ENCODE data around the gene INTS3. TPM values are rescaled to one million over a fixed set of nuclear protein-coding genes. Genes with fewer than 3 reads are reported as not detected.
"Not testable (repeated sequence)": the region's sequence is repeated elsewhere in the genome, so short reads cannot be mapped to it uniquely, and the experiment has no call there.

Gene INTS3
- total RNA-seq, 2 donors from 2014 or later, result 62.6 to 70.8 TPM

GRCh38 chr1:153779781-153780541, 52.1 kb downstream of the INTS3 start:
- Mint-ChIP-seq H3K36me3 (ENCODE audit: insufficient read depth in 2 of 2) (no peaks in the 10 kb centered on the region), H3K4me3 (no peak overlapping the region), H3K27me3 (ENCODE audit: low read depth) (no peaks in the 10 kb centered on the region), H3K9me3 (no peaks in the 10 kb centered on the region), H3K4me1 (ENCODE audit: low read depth) (peaks cover 17% of the 10 kb centered on the region), H3K27ac (no peak overlapping the region)
- no peak for ATAC-seq (replicated peaks in 1 of 2)
- no peak for DNase-seq

DNA sequence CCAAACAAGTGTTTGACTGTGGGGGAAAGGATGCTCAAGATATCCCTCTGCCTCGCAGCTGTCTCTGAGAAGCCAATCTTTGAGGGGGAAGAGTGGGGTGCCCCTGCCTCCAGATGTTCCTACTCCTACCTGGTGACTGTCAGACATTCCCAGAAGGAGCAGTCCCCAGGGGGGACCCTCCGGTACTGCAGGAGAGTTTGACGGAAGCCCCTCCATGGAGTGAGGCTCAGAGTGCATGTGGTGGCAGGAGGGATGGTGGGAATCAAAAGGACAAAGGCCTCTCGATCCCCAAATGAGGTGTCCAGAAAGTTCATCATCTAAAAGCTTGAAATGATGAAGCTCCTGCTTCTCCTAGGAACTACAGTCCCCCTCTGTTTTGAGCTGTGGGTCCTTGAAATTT, 52.7 kb downstream of the INTS3 start:
- DNase-seq (no peak), ATAC-seq (replicated peaks in 1 of 2) (no peak)
- Mint-ChIP-seq H3K4me3 (no peak overlapping the region), H3K27ac (no peak overlapping the region), H3K4me1 (ENCODE audit: low read depth) (peaks cover 17% of the 10 kb centered on the region), H3K36me3 (ENCODE audit: insufficient read depth in 2 of 2) (no peaks in the 10 kb centered on the region), H3K9me3 (no peaks in the 10 kb centered on the region), H3K27me3 (ENCODE audit: low read depth) (no peaks in the 10 kb centered on the region)

- H3K27ac Mint-ChIP-seq, result peak overlapping the region; percentile 82
- H3K9me3 Mint-ChIP-seq; H3K27me3 Mint-ChIP-seq (ENCODE audit: low read depth); H3K36me3 Mint-ChIP-seq (ENCODE audit: insufficient read depth in 2 of 2); ATAC-seq (replicated peaks in 1 of 2); H3K4me1 Mint-ChIP-seq (ENCODE audit: low read depth); DNase-seq: not testable (repeated sequence)
- peak overlapping the region; percentile 96 for H3K4me3 Mint-ChIP-seq
Measured at GRCh38 chr1:153782648-153783047, 54.8 kb downstream of the INTS3 start.

GRCh38 chr1:153783233-153784190, 55.7 kb downstream of the INTS3 start:
- ATAC-seq (replicated peaks in 1 of 2) (peak; percentile 96 to 97), DNase-seq (peak; percentile 92 to 97)
- Mint-ChIP-seq H3K4me3 (peak overlapping the region; percentile 96), H3K36me3 (ENCODE audit: insufficient read depth in 2 of 2) (no peaks in the 10 kb centered on the region), H3K27me3 (ENCODE audit: low read depth) (peaks cover 8% of the 10 kb centered on the region), H3K9me3 (no peaks in the 10 kb centered on the region), H3K4me1 (ENCODE audit: low read depth) (peaks cover 6% of the 10 kb centered on the region), H3K27ac (peak overlapping the region; percentile 90)

- DNase-seq (no peak), ATAC-seq (replicated peaks in 1 of 2) (no peak)
- H3K36me3 Mint-ChIP-seq (ENCODE audit: insufficient read depth in 2 of 2), result no peaks in the 10 kb centered on the region
- H3K27ac Mint-ChIP-seq, result no peak overlapping the region
- H3K9me3 Mint-ChIP-seq, result no peaks in the 10 kb centered on the region
- peaks cover 26% of the 10 kb centered on the region for H3K4me1 Mint-ChIP-seq (ENCODE audit: low read depth)
- no peak overlapping the region for H3K4me3 Mint-ChIP-seq
- peaks cover 15% of the 10 kb centered on the region for H3K27me3 Mint-ChIP-seq (ENCODE audit: low read depth)
Measured at GRCh38 chr1:153786038-153786790, 58.4 kb downstream of the INTS3 start.

- Mint-ChIP-seq H3K4me3 (peak overlapping the region; percentile 54 to 77), H3K36me3 (ENCODE audit: insufficient read depth in 2 of 2) (no peaks in the 10 kb centered on the region)
- ATAC-seq (replicated peaks in 1 of 2), result no peak
Measured at GRCh38 chr1:153789478-153790034, 61.7 kb downstream of the INTS3 start.

GRCh38 chr1:153790313-153790965, 62.6 kb downstream of the INTS3 start:
- Mint-ChIP-seq H3K36me3 (ENCODE audit: insufficient read depth in 2 of 2) (no peaks in the 10 kb centered on the region), H3K4me3 (peak overlapping the region; percentile 54 to 77), H3K27ac (peak overlapping the region; percentile 30), H3K4me1 (ENCODE audit: low read depth) (peaks cover 29% of the 10 kb centered on the region), H3K27me3 (ENCODE audit: low read depth) (peaks cover 15% of the 10 kb centered on the region), H3K9me3 (no peaks in the 10 kb centered on the region)
- ATAC-seq (replicated peaks in 1 of 2) (no peak), DNase-seq (no peak)

More at GRCh38 chr1:153789478-153790034, 61.7 kb downstream of the INTS3 start:
- Mint-ChIP-seq H3K4me1 (ENCODE audit: low read depth) (peaks cover 29% of the 10 kb centered on the region), H3K27ac (no peak overlapping the region), H3K27me3 (ENCODE audit: low read depth) (peaks cover 15% of the 10 kb centered on the region), H3K9me3 (no peaks in the 10 kb centered on the region)
- no peak for DNase-seq

DNA sequence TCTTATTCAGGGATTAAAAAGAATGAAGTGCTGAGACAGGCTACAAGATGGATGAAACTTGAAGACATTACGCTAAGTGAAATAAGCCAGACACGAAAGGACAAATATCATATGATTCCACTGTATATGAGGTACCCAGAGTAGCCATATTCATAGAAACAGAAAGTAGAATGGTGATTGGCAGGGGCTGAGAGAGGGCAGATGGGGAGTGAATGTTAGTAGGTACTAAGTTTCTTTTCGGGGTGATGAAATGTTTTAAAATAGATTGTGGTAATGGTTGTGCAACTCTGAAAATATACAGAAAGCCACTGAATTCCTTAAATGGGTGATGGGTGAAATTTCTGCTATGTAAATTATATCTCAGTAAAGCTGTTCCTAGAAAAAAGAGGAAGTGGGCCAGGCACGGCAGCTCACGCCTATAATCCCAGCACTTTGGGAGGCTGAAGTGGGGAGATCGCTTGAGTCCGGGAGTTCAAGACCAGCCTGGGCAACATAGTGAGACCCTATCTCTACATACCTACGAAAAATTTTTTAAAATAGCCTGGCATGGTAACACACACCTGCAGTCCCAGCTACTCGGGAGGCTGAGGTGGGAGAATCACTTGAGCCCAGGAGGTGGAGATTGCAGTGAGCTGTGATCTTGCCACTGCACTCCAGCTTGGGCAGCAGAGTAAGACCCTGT, 63.3 kb downstream of the INTS3 start:
- H3K4me1 Mint-ChIP-seq (ENCODE audit: low read depth), result peaks cover 29% of the 10 kb centered on the region
- DNase-seq (peak; percentile 40 to 44), ATAC-seq (replicated peaks in 1 of 2) (peak; percentile 89 to 90)

DNA sequence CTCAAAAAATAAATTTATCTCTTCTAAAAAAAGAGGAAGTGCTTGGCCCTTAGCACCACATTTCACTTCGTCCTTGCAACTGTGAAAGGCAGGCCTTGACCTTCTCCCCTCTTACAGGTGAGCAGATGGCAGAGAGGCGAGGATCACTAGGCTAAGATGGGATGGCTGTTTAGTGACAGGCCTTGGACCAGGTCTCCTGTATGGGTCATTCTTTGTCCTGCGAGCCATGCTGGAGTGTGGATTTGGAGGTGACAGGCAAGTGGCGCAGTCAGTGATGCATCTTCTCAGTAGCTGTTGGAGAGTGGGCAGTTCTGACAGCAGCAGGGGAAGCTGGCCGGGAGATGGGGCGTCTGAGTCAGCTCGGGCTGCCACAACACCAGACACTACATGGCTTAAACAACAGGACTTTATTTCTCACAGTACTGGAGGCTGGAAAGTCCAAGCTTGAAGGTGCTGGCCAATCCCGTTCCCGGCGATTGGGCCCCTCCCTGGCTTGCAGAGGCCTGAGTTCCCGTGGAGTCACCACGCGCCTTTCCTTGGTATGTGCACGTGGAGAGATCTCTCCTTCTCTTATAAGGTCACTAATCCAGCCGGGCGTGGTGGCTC, 63.9 kb downstream of the INTS3 start:
- Mint-ChIP-seq H3K27ac (peak overlapping the region; percentile 22), H3K9me3 (no peaks in the 10 kb centered on the region), H3K4me1 (ENCODE audit: low read depth) (peaks cover 33% of the 10 kb centered on the region), H3K4me3 (peak overlapping the region; percentile 2 to 77), H3K27me3 (ENCODE audit: low read depth) (peaks cover 15% of the 10 kb centered on the region), H3K36me3 (ENCODE audit: insufficient read depth in 2 of 2) (no peaks in the 10 kb centered on the region)
- ATAC-seq (replicated peaks in 1 of 2) (peak; percentile 54 to 63), DNase-seq (peak; percentile 48 to 60)

More for the DNA sequence above, 63.3 kb downstream of the INTS3 start:
- H3K27me3 Mint-ChIP-seq (ENCODE audit: low read depth), result peaks cover 15% of the 10 kb centered on the region
- H3K27ac Mint-ChIP-seq, result peak overlapping the region; percentile 30
- H3K4me3 Mint-ChIP-seq, result peak overlapping the region; percentile 54 to 77
- no peaks in the 10 kb centered on the region for H3K9me3 Mint-ChIP-seq
- H3K36me3 Mint-ChIP-seq (ENCODE audit: insufficient read depth in 2 of 2), result no peaks in the 10 kb centered on the region

DNA sequence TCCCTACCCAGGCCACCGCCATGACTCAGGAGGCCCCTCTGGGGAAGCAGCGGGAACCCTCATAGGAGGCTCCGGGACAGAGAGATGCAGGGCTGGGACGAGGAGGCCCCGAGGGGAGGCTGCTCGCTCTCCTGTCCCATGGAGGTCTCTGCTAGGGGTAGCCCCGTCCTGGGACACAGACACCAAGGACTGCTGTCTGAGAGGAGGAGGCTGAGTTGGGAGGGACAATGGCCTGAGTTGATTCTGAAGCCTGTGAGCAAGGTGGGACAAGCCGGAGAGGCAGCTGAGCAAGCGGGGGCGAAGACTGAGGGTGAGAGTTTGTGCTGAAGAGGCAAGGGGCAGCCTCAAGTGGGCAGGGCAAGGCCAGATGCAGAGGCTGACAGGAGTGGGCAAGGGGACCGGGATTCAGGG, 64.8 kb downstream of the INTS3 start:
- H3K4me3 Mint-ChIP-seq, result no peak overlapping the region
- peaks cover 13% of the 10 kb centered on the region for H3K27me3 Mint-ChIP-seq (ENCODE audit: low read depth)
- DNase-seq (no peak), ATAC-seq (replicated peaks in 1 of 2) (no peak)
- no peaks in the 10 kb centered on the region for H3K36me3 Mint-ChIP-seq (ENCODE audit: insufficient read depth in 2 of 2)
- H3K27ac Mint-ChIP-seq, result no peak overlapping the region
- H3K9me3 Mint-ChIP-seq, result no peaks in the 10 kb centered on the region
- peaks cover 42% of the 10 kb centered on the region for H3K4me1 Mint-ChIP-seq (ENCODE audit: low read depth)

DNA sequence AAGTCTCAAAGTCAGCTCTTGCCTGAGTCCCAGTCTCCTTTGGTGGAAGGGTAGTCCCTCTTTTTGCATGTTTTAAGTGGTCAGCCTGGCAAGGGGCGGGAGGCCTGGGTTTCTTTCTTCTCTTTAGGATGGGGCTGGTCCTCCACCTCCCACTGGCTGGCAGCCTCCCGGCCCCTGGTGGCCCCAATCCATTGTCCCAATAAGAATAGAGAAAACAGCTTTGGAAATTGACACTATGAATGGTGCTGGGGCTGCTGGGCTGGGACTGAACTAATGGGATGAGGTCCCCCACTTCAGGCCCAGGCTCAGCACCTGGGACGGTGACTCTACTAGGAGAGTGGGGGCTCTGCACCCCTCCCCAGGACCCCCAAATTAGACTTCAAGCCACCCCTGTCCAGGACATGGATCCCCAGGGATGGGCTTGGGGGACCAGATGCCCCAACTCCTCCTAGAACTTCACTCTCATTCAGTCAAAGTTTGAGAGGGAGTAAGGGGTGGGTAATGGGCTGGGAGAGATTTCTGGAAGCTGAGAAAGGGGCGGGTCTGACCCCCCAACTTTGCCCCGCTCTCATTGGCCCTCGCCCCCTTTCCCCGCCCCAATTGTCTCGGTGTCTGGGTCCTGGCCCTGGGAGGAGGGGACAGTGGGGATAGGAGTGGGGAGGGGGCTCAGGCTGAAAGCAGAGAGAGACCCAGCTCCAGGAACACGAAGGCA, 65.6 kb downstream of the INTS3 start:
- DNase-seq (no peak), ATAC-seq (replicated peaks in 1 of 2) (no peak)
- Mint-ChIP-seq H3K4me3 (no peak overlapping the region), H3K27me3 (ENCODE audit: low read depth) (peaks cover 7% of the 10 kb centered on the region), H3K27ac (no peak overlapping the region), H3K4me1 (ENCODE audit: low read depth) (peaks cover 44% of the 10 kb centered on the region), H3K9me3 (no peaks in the 10 kb centered on the region), H3K36me3 (ENCODE audit: insufficient read depth in 2 of 2) (no peaks in the 10 kb centered on the region)
